Panc1 (cell line): ENCODE measurements around the gene ELMOD1.

Experiments used
- POLR2AphosphoS5 ChIP-seq: IDR thresholded peaks from 2 replicates; pipeline ENCODE4 v1.6.1; 2012; ENCODE audit warnings: mild to moderate bottlenecking, low read depth, low read length, moderate library complexity
- TF ChIP-seq, protein P1 (sequence below): fragments of 450-650 bp; IDR thresholded peaks from 2 replicates; pipeline ENCODE4 v1.5.1; 2017; ENCODE audit warnings: mild to moderate bottlenecking
- TF ChIP-seq, protein P2 (sequence below), 2 experiments: IDR thresholded peaks; 2 replicates each; pipeline ENCODE4 v1.6.1; 2011 to 2012; ENCODE audit warnings: low read depth in 2 of 2, control low read depth in 1 of 2, low read length in 1 of 2, mild to moderate bottlenecking in 1 of 2, moderate library complexity in 1 of 2; ENCODE audit not compliant: insufficient read depth in 1 of 2

DNA sequence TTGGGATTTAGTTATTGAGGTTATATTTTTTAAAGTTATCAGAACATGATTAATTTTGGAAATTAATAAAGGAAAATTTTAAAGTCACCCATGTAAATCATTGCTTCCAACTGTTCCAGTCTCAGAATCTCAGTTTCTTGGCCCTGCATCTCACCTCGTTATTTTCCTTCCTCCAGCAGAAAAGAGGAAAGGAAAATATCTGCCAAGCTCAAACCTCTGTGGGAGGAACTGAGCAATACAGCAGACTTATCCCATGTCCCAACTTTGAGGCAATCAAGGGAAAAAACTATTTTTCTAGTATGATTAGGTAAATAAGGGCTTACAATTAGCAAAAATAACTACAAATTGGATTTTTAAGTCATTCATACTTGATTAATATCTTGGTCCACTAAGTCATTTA lies 30.1 kb downstream of the ELMOD1 start:
- TF ChIP-seq, protein P1, sequence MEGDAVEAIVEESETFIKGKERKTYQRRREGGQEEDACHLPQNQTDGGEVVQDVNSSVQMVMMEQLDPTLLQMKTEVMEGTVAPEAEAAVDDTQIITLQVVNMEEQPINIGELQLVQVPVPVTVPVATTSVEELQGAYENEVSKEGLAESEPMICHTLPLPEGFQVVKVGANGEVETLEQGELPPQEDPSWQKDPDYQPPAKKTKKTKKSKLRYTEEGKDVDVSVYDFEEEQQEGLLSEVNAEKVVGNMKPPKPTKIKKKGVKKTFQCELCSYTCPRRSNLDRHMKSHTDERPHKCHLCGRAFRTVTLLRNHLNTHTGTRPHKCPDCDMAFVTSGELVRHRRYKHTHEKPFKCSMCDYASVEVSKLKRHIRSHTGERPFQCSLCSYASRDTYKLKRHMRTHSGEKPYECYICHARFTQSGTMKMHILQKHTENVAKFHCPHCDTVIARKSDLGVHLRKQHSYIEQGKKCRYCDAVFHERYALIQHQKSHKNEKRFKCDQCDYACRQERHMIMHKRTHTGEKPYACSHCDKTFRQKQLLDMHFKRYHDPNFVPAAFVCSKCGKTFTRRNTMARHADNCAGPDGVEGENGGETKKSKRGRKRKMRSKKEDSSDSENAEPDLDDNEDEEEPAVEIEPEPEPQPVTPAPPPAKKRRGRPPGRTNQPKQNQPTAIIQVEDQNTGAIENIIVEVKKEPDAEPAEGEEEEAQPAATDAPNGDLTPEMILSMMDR = no peak
- TF ChIP-seq POLR2AphosphoS5 = no peak
- TF ChIP-seq, protein P2, sequence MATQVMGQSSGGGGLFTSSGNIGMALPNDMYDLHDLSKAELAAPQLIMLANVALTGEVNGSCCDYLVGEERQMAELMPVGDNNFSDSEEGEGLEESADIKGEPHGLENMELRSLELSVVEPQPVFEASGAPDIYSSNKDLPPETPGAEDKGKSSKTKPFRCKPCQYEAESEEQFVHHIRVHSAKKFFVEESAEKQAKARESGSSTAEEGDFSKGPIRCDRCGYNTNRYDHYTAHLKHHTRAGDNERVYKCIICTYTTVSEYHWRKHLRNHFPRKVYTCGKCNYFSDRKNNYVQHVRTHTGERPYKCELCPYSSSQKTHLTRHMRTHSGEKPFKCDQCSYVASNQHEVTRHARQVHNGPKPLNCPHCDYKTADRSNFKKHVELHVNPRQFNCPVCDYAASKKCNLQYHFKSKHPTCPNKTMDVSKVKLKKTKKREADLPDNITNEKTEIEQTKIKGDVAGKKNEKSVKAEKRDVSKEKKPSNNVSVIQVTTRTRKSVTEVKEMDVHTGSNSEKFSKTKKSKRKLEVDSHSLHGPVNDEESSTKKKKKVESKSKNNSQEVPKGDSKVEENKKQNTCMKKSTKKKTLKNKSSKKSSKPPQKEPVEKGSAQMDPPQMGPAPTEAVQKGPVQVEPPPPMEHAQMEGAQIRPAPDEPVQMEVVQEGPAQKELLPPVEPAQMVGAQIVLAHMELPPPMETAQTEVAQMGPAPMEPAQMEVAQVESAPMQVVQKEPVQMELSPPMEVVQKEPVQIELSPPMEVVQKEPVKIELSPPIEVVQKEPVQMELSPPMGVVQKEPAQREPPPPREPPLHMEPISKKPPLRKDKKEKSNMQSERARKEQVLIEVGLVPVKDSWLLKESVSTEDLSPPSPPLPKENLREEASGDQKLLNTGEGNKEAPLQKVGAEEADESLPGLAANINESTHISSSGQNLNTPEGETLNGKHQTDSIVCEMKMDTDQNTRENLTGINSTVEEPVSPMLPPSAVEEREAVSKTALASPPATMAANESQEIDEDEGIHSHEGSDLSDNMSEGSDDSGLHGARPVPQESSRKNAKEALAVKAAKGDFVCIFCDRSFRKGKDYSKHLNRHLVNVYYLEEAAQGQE (IDR thresholded peaks at IDR 0.05; ENCODE audit: insufficient read depth in 1 of 2, low read depth in 2 of 2, low read length in 1 of 2) = no peak
